Stimulated activated memory B cell treated with anti-CD40 and anti-IgM and Interleukin-4, amounts not matched to agents 10 μg/mL and 1 μg/mL and 100 μg/mL, for 72 hours (primary cell): ENCODE measurements around the gene SLAMF1.

Experiments
- ATAC-seq: fragments of 150-1000 bp; cut with Tn5 transposase; 2 replicates; pipeline ENCODE4 v1.10.0; 2021
- H3K27ac Mint-ChIP-seq: one replicate; pipeline ENCODE4 v1.8.0; 2022; ENCODE audit warnings: mild to moderate bottlenecking, mixed read lengths
- H3K27me3 Mint-ChIP-seq: one replicate; pipeline ENCODE4 v1.8.0; 2022; ENCODE audit warnings: mixed read lengths
- H3K36me3 Mint-ChIP-seq: one replicate; pipeline ENCODE4 v1.8.0; 2022; ENCODE audit warnings: mixed read lengths
- H3K4me1 Mint-ChIP-seq: one replicate; pipeline ENCODE4 v1.8.0; 2022; ENCODE audit warnings: mixed read lengths
- H3K4me3 Mint-ChIP-seq: one replicate; pipeline ENCODE4 v1.8.0; 2022; ENCODE audit warnings: mild to moderate bottlenecking, moderate library complexity, mixed read lengths
- H3K9me3 Mint-ChIP-seq: one replicate; pipeline ENCODE4 v1.8.0; 2022; ENCODE audit warnings: mixed read lengths

The SLAMF1 gene

DNA sequence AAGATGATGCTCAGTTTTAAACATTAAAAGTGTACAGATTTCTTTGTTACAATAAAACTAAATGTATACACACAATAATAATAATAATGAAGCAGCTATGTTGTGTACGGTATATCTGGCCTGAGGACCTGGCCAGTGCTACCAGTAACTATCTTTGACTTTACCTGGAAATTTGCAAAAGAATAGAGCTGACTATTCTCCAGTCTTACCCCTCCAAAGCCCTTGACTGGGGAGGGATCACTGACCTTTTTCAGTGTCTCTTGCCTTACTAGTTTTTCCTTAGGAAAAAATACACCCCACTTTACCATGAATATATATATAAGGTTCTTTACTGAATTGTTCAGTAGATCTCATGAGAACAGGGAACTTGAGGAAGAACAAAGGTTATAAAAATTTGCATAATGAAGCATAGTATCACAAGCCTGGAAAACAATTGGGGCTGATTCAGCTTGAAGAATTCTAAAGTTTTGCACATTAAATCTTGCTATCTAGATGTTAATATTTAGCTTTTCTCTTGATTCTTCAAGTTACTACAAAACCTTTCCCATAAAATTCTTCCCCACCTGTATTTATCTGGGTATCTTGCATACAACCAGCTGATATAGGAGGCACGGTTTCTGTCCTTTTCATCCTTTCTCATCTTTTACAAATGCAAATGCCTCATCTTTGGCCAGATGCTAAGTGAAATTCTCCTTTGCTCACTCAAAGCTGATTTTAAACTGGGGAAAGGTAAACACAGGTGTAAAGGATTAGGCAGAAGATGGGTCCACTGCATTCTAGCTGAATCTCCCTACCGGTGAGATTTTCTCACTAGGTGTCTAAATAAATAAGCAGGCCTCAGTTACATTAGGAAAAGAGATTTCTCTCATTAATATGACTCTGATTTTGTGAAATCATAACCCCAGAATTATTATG, 25.0 kb upstream of the SLAMF1 start:
- Mint-ChIP-seq H3K4me3 (no peak overlapping the region), H3K27ac (no peak overlapping the region)
- ATAC-seq = no peak

DNA sequence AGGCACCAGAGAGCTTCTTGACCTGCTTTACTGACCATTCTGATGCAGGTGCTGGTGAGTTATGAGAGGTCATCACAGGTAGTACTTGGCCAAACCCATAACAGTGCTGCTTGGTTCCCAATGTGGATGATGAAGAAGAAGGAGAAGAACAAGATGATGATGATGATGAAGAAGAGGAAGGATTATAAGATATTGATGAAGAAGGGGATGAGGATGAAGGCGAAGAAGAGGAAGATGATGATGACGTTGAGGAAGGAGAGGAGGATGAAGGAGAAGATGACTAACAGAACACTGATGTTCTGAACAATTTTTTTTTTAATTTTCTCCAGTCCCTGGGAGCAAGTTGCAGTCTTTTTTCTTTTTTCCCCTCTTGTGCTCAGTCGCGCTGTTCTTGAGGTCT, 23.9 kb upstream of the SLAMF1 start:
- Mint-ChIP-seq H3K27me3 (no peaks in the 10 kb centered on the region), H3K4me1 (peaks cover 15% of the 10 kb centered on the region), H3K4me3 (no peak overlapping the region), H3K36me3 (no peaks in the 10 kb centered on the region), H3K27ac (no peak overlapping the region), H3K9me3 (peaks cover 3% of the 10 kb centered on the region)
- no peak for ATAC-seq

More for the DNA sequence above, 25.0 kb upstream of the SLAMF1 start:
- no peaks in the 10 kb centered on the region for H3K27me3 Mint-ChIP-seq
- H3K36me3 Mint-ChIP-seq = no peaks in the 10 kb centered on the region
- peaks cover 3% of the 10 kb centered on the region for H3K9me3 Mint-ChIP-seq
- H3K4me1 Mint-ChIP-seq = peaks cover 3% of the 10 kb centered on the region

DNA sequence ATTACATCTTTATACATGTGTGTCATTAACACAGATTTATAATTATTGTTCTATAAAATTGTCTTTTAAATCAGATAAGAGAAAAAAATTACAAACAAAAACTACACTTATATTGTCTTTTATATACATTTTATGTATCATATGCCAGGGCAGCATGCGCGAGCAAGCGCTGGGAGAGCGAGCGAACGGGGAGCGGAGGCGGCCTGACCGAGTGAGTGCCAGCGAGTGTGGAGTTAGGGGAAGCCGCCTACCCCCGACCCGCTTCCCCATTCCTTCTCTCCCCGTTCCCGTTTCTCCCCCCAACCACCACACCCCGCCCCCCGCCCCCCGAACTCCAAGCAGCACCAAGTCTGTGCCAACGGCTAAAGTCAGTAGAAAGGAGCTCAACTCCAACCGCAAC, 23.0 kb upstream of the SLAMF1 start:
- H3K4me1 Mint-ChIP-seq = peaks cover 24% of the 10 kb centered on the region
- H3K27me3 Mint-ChIP-seq = no peaks in the 10 kb centered on the region
- H3K27ac Mint-ChIP-seq = no peak overlapping the region
- H3K4me3 Mint-ChIP-seq = no peak overlapping the region
- no peaks in the 10 kb centered on the region for H3K36me3 Mint-ChIP-seq
- ATAC-seq = no peak
- H3K9me3 Mint-ChIP-seq = peaks cover 3% of the 10 kb centered on the region

DNA sequence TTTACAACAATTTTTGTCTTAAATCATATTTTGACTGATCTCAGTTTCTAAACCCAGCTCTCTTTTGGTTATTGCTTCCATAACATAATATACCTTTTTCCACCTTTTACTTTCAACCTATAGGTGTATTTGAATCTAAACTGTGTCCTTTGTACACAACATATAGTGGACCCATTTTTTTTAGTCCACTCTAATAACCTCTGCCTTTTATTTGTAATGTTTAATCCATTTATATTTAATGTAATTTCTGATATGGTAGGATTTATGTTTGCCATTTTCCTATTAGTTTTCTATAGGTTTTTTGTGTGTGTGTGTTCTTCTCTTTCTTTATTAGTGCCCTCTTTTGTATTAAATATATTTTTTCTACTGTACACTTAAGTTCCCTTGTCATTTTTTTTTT, 22.4 kb upstream of the SLAMF1 start:
- H3K9me3 Mint-ChIP-seq = peaks cover 3% of the 10 kb centered on the region
- no peak overlapping the region for H3K27ac Mint-ChIP-seq
- H3K36me3 Mint-ChIP-seq = no peaks in the 10 kb centered on the region
- H3K27me3 Mint-ChIP-seq = no peaks in the 10 kb centered on the region
- peaks cover 29% of the 10 kb centered on the region for H3K4me1 Mint-ChIP-seq
- no peak overlapping the region for H3K4me3 Mint-ChIP-seq
- ATAC-seq = no peak

DNA sequence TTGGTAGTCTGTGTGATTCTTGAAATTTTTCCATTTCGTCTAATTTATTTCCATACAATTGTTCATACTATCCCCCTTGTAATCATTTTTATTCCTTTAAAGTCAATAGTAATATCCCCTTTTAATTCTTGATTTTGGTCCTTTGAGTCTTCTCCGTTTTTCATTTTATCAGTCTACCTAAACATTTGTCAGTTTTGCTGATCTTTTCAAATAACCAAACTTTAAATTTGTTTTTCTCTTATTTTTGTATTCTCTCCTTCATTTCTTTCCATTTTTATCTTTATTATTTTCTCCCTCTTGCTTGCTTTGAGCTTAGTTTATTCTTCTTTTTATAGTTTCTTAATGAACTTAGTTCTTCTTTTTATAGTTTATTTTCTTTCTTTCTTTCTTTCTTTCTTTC, 21.1 kb upstream of the SLAMF1 start:
- Mint-ChIP-seq H3K27ac (no peak overlapping the region), H3K4me3 (no peak overlapping the region), H3K4me1 (peaks cover 43% of the 10 kb centered on the region), H3K9me3 (peaks cover 3% of the 10 kb centered on the region), H3K36me3 (no peaks in the 10 kb centered on the region), H3K27me3 (no peaks in the 10 kb centered on the region)
- no peak for ATAC-seq

DNA sequence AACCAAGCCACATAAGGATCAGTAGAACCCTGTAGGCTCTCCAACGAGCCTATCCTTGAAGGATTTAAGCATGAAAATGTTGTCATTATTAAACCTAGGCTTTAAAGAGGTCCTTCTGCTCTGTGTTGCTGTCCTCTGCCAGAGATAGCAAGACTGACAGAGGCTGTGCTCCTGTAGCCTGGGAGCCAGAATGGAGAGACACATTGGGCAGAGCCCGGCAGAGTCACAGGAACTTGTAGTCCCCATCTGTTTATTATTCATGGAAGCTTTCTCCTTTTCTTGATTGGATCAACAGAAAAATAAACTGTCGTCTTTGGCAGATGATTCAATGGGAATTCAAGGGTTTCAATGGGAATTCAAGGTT, 19.2 kb upstream of the SLAMF1 start:
- Mint-ChIP-seq H3K27ac (no peak overlapping the region), H3K27me3 (no peaks in the 10 kb centered on the region), H3K36me3 (no peaks in the 10 kb centered on the region), H3K9me3 (peaks cover 3% of the 10 kb centered on the region), H3K4me3 (no peak overlapping the region), H3K4me1 (peaks cover 50% of the 10 kb centered on the region)
- ATAC-seq = no peak

DNA sequence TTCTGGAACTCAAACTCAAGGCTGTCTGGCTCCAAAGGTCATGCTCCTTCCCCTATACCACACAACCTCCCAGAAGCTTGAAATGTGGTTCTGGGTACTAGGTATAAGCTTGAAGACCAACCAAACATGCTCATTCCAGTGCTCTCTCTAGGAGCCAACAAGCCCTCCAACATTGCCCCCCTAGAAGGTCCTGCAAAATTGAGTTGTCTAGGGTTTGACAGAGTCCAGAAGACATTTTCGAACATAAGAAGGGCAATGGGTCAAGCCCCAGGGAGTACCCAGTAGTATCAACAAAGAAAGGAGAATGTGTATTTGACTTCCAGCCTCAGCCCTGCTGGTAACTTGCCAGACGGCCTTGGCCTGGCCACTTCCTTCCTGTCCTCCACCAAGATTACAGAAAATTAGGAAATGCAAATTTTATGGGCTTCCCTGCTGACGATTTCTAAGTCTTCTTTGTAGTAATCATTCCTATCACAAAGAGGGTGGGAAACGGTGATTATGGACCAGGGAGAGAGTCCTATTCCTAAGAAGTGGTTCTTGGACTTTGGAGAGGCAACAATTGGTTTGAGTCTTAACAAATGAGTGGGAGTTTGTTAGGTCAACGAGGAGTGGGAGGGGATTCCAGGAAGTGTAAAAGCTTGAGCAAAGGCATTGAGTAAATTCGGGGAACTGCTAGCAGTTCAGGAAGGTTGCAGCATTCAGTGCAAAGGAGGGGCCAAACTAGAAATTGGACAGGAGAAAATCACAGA, 18.7 kb upstream of the SLAMF1 start:
- Mint-ChIP-seq H3K9me3 (no peaks in the 10 kb centered on the region), H3K4me3 (no peak overlapping the region), H3K36me3 (no peaks in the 10 kb centered on the region), H3K4me1 (peaks cover 50% of the 10 kb centered on the region), H3K27me3 (no peaks in the 10 kb centered on the region), H3K27ac (peak overlapping the region; percentile 75)
- ATAC-seq = peak; percentile 50

DNA sequence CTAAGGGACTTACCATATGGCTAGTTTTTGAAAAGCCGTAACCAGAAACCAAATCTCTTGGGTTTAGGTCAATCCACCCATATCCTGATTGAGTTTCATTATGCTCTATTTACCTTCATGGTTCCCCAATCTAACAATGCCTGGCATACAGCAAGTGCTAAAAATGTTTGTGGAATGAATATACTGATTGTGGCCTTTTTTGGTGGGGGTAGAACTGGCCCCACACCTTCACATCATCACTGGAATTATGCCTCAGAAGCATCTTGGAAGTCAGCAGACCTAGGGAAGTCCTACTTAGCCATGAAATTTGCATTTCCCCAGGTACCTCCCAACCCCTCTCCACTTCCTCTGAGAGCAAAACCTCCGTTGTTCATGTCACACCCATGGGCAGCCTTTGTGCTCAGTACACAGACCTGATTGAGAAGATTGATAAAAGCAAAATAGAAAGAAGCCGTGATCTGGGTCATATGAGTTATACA, 17.8 kb upstream of the SLAMF1 start:
- peak overlapping the region; percentile 54 for H3K4me3 Mint-ChIP-seq
- H3K27ac Mint-ChIP-seq = peak overlapping the region; percentile 75
- H3K27me3 Mint-ChIP-seq = no peaks in the 10 kb centered on the region
- no peaks in the 10 kb centered on the region for H3K36me3 Mint-ChIP-seq
- peak; percentile 91 for ATAC-seq
- H3K9me3 Mint-ChIP-seq = no peaks in the 10 kb centered on the region
- peaks cover 56% of the 10 kb centered on the region for H3K4me1 Mint-ChIP-seq

DNA sequence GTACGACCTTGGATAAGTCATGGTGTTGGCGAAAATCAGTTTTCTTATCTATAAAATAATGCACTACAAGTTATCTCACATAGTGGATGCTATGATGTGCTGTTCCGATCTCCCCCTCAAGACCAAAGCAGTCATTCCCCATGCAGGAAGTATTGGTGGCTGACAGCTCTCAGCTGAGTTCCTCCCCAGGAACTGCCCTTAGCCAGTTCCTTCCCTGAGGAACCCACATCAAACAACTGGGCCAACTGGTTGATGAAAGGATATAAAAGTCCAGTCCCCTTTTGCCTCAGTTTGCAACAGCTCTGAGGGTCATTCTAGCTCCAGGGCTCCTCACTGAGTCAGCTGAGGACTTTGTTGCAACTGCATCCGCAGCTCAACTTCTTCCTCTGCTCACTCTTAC, 16.1 kb upstream of the SLAMF1 start:
- no peaks in the 10 kb centered on the region for H3K27me3 Mint-ChIP-seq
- H3K4me3 Mint-ChIP-seq = no peak overlapping the region
- no peaks in the 10 kb centered on the region for H3K9me3 Mint-ChIP-seq
- no peaks in the 10 kb centered on the region for H3K36me3 Mint-ChIP-seq
- H3K4me1 Mint-ChIP-seq = peaks cover 63% of the 10 kb centered on the region
- no peak for ATAC-seq
- H3K27ac Mint-ChIP-seq = no peak overlapping the region

DNA sequence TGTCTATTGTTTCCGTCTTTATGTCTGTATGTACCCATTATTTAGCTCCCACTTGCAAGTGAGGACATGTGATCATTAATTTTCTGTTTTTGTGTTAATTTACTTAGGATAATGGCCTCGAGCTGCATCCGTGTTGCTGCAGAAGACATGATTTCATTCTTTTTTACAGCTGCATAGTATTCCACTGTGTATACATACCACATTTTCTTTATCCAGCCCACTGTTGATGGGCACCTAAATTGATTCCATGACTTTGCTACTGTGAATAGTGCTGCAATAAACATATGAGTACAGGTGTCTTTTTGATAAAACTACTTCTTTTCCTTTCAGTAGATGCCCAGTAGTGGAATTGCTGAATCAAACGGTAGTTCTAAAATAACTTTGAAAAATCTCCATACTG, 12.7 kb upstream of the SLAMF1 start:
- H3K4me3 Mint-ChIP-seq = no peak overlapping the region
- no peaks in the 10 kb centered on the region for H3K9me3 Mint-ChIP-seq
- no peak overlapping the region for H3K27ac Mint-ChIP-seq
- no peaks in the 10 kb centered on the region for H3K36me3 Mint-ChIP-seq
- peaks cover 47% of the 10 kb centered on the region for H3K4me1 Mint-ChIP-seq
- H3K27me3 Mint-ChIP-seq = no peaks in the 10 kb centered on the region
- ATAC-seq = no peak

DNA sequence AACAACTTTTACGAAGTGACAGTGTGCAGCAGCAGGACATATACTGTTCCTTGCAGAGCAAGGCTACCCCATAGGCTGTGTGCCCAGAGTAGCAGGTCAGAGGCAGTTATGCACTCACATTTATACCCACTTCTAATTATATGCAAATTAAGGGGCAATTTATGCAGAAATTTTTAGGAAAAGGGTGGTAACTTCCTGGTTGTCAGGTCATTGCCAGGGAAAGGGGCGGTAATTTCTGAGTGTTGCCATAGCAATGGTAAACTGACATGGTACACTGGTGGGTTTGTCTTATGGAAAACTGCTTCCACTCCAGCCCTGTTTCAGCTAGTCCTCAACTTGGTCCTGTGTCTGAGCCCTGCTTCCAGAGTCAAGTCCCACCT, 12.0 kb upstream of the SLAMF1 start:
- H3K4me3 Mint-ChIP-seq = no peak overlapping the region
- no peaks in the 10 kb centered on the region for H3K9me3 Mint-ChIP-seq
- H3K36me3 Mint-ChIP-seq = no peaks in the 10 kb centered on the region
- H3K27ac Mint-ChIP-seq = peak overlapping the region; percentile 9
- H3K27me3 Mint-ChIP-seq = no peaks in the 10 kb centered on the region
- ATAC-seq = no peak
- peaks cover 47% of the 10 kb centered on the region for H3K4me1 Mint-ChIP-seq

DNA sequence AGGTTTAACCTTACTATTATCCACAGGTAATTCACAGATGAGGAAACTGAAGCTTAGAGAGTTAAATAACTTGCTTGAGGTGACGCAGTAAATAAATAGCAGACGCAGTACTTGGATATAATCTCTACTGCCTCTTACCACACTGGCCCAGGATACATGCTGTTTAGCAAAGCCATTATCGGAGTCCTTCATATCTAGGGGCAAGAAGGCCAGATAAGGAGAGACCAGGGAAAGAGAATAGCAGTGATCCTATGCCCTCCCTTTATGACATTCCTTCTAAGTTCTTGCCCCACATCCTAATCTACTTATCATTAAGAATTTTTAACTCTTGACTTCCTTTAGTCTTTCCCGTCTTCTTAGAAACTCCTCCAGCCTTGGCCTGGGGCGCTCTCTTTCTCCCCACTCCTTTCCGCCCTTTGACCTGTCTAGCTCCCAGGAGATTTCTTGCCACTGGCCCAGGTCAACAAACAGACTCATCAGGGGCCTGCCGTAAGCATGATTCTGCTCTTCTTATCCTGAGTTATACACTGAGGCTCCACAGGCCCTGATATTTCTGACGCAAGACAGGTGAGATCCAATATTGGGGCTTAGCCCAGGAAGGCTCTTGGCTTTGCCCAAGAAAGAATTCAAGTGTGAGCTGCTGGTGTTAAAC, 11.4 kb upstream of the SLAMF1 start:
- no peak for ATAC-seq
- no peaks in the 10 kb centered on the region for H3K27me3 Mint-ChIP-seq
- H3K4me3 Mint-ChIP-seq = no peak overlapping the region
- H3K36me3 Mint-ChIP-seq = no peaks in the 10 kb centered on the region
- H3K9me3 Mint-ChIP-seq = no peaks in the 10 kb centered on the region
- peaks cover 47% of the 10 kb centered on the region for H3K4me1 Mint-ChIP-seq
- peak overlapping the region; percentile 9 for H3K27ac Mint-ChIP-seq

DNA sequence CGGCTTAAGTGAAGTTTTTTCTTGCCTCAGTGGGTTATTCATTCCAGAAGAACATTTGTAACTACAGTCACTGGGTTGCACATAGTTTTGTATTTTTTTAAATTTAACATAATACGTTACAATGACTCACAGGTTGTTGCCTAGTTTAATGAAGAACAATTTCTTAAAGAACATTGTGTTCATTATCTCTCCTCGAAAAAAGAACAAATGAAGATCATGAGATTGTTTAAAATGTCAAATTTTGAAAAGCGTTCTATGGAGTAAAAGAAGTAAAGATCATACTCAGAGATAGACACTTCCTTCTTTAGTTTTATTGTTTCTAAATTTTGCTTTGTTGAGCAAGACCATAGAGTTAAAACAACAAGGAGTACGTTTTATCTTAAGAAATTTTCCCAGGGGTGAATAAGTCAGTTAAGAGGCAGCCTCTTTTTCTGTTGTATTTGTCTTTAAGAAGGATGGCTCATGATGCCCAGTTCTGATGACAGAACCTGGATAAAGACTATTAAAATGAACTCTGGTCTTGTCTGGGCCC, 10.5 kb upstream of the SLAMF1 start:
- H3K27ac Mint-ChIP-seq = peak overlapping the region; percentile 55
- peaks cover 47% of the 10 kb centered on the region for H3K4me1 Mint-ChIP-seq
- H3K9me3 Mint-ChIP-seq = no peaks in the 10 kb centered on the region
- no peaks in the 10 kb centered on the region for H3K36me3 Mint-ChIP-seq
- no peak overlapping the region for H3K4me3 Mint-ChIP-seq
- no peak for ATAC-seq
- H3K27me3 Mint-ChIP-seq = no peaks in the 10 kb centered on the region

DNA sequence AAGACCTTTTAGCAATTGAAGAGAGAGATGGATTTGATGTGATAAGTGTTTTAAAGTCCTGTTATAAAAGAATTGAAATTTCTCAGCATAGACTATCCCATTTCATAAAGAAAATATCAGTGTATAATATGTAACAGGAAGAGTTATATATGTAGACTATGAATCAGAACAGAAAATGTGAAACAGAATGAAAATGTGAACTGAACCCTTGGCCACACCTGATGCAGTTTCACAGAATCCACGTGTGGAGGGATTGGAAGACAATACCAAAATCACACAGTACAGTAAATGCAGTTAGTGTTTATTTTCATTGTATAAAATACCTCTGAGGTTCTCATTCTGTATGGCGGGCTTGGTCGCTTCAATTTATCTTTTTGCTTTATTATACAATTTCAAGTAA, 9.9 kb upstream of the SLAMF1 start:
- Mint-ChIP-seq H3K36me3 (no peaks in the 10 kb centered on the region), H3K9me3 (no peaks in the 10 kb centered on the region), H3K27ac (peak overlapping the region; percentile 55), H3K4me3 (no peak overlapping the region), H3K4me1 (peaks cover 51% of the 10 kb centered on the region), H3K27me3 (no peaks in the 10 kb centered on the region)
- no peak for ATAC-seq

DNA sequence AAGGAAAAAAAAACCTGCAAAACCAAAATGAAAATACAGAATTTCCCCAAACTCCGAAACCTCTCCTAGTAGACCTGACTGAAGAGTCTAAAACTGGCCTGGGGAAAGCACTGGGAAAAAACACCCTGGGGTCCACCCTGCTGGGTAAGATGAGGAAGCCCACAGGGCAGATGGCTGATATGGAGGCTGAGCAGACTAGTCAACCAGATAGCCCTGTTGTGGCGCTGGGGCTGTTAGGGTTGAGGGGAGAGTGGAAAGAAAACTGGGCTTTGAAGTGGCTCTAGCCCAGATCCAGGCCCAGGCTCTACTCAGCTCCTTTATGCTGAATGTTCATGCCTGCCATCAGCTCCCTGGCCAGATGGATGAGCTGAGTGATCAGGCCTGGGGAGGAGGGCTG, 6.8 kb upstream of the SLAMF1 start:
- Mint-ChIP-seq H3K27me3 (no peaks in the 10 kb centered on the region), H3K27ac (peak overlapping the region; percentile 82), H3K9me3 (no peaks in the 10 kb centered on the region), H3K4me3 (peak overlapping the region; percentile 57), H3K4me1 (peaks cover 59% of the 10 kb centered on the region), H3K36me3 (no peaks in the 10 kb centered on the region)
- peak; percentile 80 for ATAC-seq
